ENCODE measurements around the gene SIL1.

Gene SIL1

GRCh38 chr5:139103762-139104161 is 94.4 kb downstream of the SIL1 start:
- Histone ChIP-seq H3K4me3 (ENCODE audit: low read length) (no peak overlapping the region), H3F3A (ENCODE audit: control insufficient read depth, insufficient read depth) (no peaks in the 10 kb centered on the region), H3K27me3 (ENCODE audit: control insufficient read depth, low read length) (no peaks in the 10 kb centered on the region), H4K20me1 (ENCODE audit: control insufficient read depth, insufficient read depth, low read depth, low read length) (no peaks in the 10 kb centered on the region), H3K9me2 (replicated peaks; ENCODE audit: control insufficient read depth, low read length) (no peaks in the 10 kb centered on the region), H3K36me3 (ENCODE audit: control insufficient read depth, low read length) (no peaks in the 10 kb centered on the region), H3K27ac (ENCODE audit: low read depth, low read length) (no peak overlapping the region), H3K9me3 (ENCODE audit: control insufficient read depth, insufficient read depth, low read length) (no peaks in the 10 kb centered on the region), H3K4me1 (ENCODE audit: control insufficient read depth, low read length) (no peaks in the 10 kb centered on the region), H3K79me2 (ENCODE audit: control insufficient read depth, low read length) (no peaks in the 10 kb centered on the region), H3K4me2 (ENCODE audit: low read length) (no peak overlapping the region)
- no peak for TF ChIP-seq EZH2phosphoT487 (IDR thresholded peaks at IDR 0.05; ENCODE audit: borderline replicate concordance, low read length)

- H4K20me1 ChIP-seq (ENCODE audit: control insufficient read depth, insufficient read depth, low read depth, low read length), result no peaks in the 10 kb centered on the region
Observed at GRCh38 chr5:139100825-139101224, 97.3 kb downstream of the SIL1 start.

DNA sequence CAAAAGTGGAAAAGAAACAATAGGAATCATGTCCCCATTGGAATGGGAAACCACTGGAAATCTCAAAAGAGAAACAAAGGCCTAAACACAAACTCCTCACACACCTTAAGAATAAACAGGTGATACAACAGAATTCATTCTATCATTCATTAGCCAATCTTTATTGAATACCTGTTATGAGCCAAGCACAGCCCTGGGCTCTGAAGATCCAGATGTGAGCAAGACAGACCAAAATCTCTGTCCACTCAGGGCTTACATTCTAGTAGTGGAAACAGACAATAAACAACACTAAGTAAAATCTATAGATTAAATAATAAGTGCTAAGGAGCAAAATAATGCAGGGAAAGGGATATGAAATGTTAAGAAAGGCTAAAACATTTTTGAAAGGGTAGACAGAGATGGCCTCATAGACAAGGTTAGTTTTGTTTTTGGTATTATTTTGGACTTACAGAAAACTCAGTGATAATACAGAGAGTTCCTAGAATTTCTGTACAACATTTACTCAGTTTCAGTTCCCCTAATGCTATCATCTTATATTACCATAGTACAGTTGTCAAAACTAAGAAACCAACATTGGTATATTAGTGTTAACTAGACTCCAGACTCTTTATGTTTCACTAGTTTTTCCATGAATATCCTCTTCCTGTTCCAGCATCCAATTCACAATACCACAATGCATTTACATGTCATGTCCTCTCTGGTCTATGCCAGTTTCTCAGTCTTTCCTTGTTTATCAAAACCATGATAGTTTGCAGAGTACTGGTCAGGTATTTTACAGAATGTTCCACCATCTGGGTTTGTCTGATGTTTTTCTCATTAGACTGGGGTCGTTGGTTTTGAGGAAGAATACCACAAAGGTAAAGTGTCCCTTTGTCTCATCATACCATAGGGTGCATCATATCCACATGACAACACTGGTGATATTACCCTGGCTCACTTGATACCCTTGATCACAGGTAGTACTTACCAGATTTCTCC is 103.7 kb downstream of the SIL1 start:
- H3K4me3 ChIP-seq (ENCODE audit: low read length), result no peak overlapping the region
- peaks cover 17% of the 10 kb centered on the region for H3K4me1 ChIP-seq (ENCODE audit: control insufficient read depth, low read length)
- H3K27me3 ChIP-seq (ENCODE audit: control insufficient read depth, low read length), result no peaks in the 10 kb centered on the region
- no peak for TF ChIP-seq CTCF (IDR thresholded peaks at IDR 0.05; ENCODE audit: low read depth, low read length, poor library complexity, severe bottlenecking)
- no peak for TF ChIP-seq EZH2phosphoT487 (IDR thresholded peaks at IDR 0.05; ENCODE audit: borderline replicate concordance, low read length)
- H3K4me2 ChIP-seq (ENCODE audit: low read length), result no peak overlapping the region
- H4K20me1 ChIP-seq (ENCODE audit: control insufficient read depth, insufficient read depth, low read depth, low read length), result no peaks in the 10 kb centered on the region
- no peaks in the 10 kb centered on the region for H3F3A ChIP-seq (ENCODE audit: control insufficient read depth, insufficient read depth)
- no peaks in the 10 kb centered on the region for H3K9me2 ChIP-seq (replicated peaks; ENCODE audit: control insufficient read depth, low read length)
- no peak overlapping the region for H3K27ac ChIP-seq (ENCODE audit: low read depth, low read length)
- H3K36me3 ChIP-seq (ENCODE audit: control insufficient read depth, low read length), result no peaks in the 10 kb centered on the region
- H3K9me3 ChIP-seq (ENCODE audit: control insufficient read depth, insufficient read depth, low read length), result no peaks in the 10 kb centered on the region
- H3K79me2 ChIP-seq (ENCODE audit: control insufficient read depth, low read length), result no peaks in the 10 kb centered on the region

More at GRCh38 chr5:139100825-139101224, 97.3 kb downstream of the SIL1 start:
- no peaks in the 10 kb centered on the region for H3K9me3 ChIP-seq (ENCODE audit: control insufficient read depth, insufficient read depth, low read length)
- no peak overlapping the region for H3K4me3 ChIP-seq (ENCODE audit: low read length)
- H3F3A ChIP-seq (ENCODE audit: control insufficient read depth, insufficient read depth), result no peaks in the 10 kb centered on the region
- no peak overlapping the region for H3K27ac ChIP-seq (ENCODE audit: low read depth, low read length)
- no peak overlapping the region for H3K4me2 ChIP-seq (ENCODE audit: low read length)
- H3K27me3 ChIP-seq (ENCODE audit: control insufficient read depth, low read length), result no peaks in the 10 kb centered on the region
- H3K79me2 ChIP-seq (ENCODE audit: control insufficient read depth, low read length), result no peaks in the 10 kb centered on the region
- no peaks in the 10 kb centered on the region for H3K9me2 ChIP-seq (replicated peaks; ENCODE audit: control insufficient read depth, low read length)
- H3K36me3 ChIP-seq (ENCODE audit: control insufficient read depth, low read length), result no peaks in the 10 kb centered on the region
- TF ChIP-seq CTCF (IDR thresholded peaks at IDR 0.05; ENCODE audit: low read depth, low read length, poor library complexity, severe bottlenecking) (no peak), EZH2phosphoT487 (IDR thresholded peaks at IDR 0.05; ENCODE audit: borderline replicate concordance, low read length) (no peak)
- H3K4me1 ChIP-seq (ENCODE audit: control insufficient read depth, low read length), result no peaks in the 10 kb centered on the region

DNA sequence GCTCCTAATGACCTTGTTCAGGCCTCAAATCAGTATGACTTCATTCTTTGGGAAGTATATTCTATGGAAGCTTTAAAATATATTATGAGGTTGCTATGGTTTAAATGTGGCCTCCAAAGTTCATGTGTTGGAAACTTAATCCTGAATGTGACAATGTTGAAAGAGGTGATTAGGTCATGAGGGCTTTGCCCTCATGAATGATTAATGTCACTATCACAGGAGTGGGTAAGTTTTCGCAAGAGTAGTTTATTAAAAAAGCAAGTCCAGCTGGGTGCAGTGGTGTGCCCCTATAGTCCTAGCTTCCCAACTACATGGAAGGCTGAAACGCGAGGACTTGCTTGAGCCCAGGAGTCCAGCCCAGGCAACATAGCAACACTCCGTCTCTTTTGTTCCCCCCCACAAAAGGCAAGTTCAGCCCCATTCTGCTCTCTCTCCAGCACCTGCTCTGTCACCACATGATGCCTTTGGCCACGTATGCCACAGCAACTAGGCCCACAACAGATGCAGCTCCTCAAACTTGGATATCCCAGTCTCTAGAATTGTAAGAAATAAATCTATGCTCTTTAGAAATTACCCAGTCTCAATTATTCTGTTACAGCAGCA is 105.3 kb downstream of the SIL1 start:
- Histone ChIP-seq H3K4me3 (ENCODE audit: low read length) (no peak overlapping the region), H4K20me1 (ENCODE audit: control insufficient read depth, insufficient read depth, low read depth, low read length) (no peaks in the 10 kb centered on the region), H3K9me2 (replicated peaks; ENCODE audit: control insufficient read depth, low read length) (no peaks in the 10 kb centered on the region), H3K27me3 (ENCODE audit: control insufficient read depth, low read length) (no peaks in the 10 kb centered on the region), H3K36me3 (ENCODE audit: control insufficient read depth, low read length) (no peaks in the 10 kb centered on the region), H3K4me2 (ENCODE audit: low read length) (no peak overlapping the region), H3K4me1 (ENCODE audit: control insufficient read depth, low read length) (peaks cover 17% of the 10 kb centered on the region), H3F3A (ENCODE audit: control insufficient read depth, insufficient read depth) (no peaks in the 10 kb centered on the region), H3K79me2 (ENCODE audit: control insufficient read depth, low read length) (no peaks in the 10 kb centered on the region), H3K27ac (ENCODE audit: low read depth, low read length) (no peak overlapping the region), H3K9me3 (ENCODE audit: control insufficient read depth, insufficient read depth, low read length) (no peaks in the 10 kb centered on the region)
- no peak for TF ChIP-seq EZH2phosphoT487 (IDR thresholded peaks at IDR 0.05; ENCODE audit: borderline replicate concordance, low read length)
- no peak for TF ChIP-seq CTCF (IDR thresholded peaks at IDR 0.05; ENCODE audit: low read depth, low read length, poor library complexity, severe bottlenecking)
